ENCODE measurements around the gene DYNC1LI1. TPM values are rescaled to one million over a fixed set of nuclear protein-coding genes. Genes with fewer than 3 reads are reported as not detected.

DYNC1LI1 gene
- total and polyA plus RNA-seq, 4 donors, result 18.3 to 50.7 (median 33.5) TPM

DNA sequence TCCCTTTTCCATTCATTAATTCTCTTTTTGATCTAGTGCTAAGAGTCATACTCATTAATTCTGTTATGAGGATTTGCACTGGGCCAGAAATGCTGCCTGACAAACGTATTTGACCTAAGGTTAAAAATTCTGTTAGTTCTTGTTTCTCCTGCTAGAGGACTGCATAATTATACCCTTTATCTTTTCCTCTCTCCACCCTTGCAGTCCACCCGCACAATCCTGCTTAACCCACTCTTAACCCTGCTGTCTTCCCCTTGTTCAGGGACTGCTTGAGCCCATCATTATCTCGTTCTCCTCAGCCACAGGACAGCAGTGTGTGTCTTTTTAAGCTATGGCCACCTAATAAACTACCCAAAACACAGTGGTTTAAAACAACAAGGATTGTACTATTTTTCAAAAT is 31.1 kb upstream of the DYNC1LI1 start:
- no peak for ATAC-seq (ENCODE audit: insufficient read depth, low FRiP score)
- Histone ChIP-seq H3K36me3 (ENCODE audit: control insufficient read depth in 4 of 4, insufficient read depth in 4 of 4, low read length in 4 of 4) (no peaks in the 10 kb centered on the region), H3K27ac (ENCODE audit: low read depth in 1 of 2, low read length in 1 of 2) (no peak overlapping the region), H3K9ac (ENCODE audit: insufficient read depth in 1 of 2, low read length in 2 of 2) (no peak overlapping the region), H3K4me3 (no peak overlapping the region), H3K4me1 (ENCODE audit: control insufficient read depth in 5 of 5, insufficient read depth in 5 of 5, low read length in 5 of 5) (peaks cover 0 to 3% (median 0%) of the 10 kb centered on the region in 5 donors), H3K27me3 (ENCODE audit: control insufficient read depth in 3 of 3, insufficient read depth in 3 of 3, low read length in 2 of 3) (no peaks in the 10 kb centered on the region), H3K9me3 (ENCODE audit: control insufficient read depth in 4 of 4, insufficient read depth in 3 of 4, low read length in 3 of 4) (no peaks in the 10 kb centered on the region)
- TF ChIP-seq, protein P1, sequence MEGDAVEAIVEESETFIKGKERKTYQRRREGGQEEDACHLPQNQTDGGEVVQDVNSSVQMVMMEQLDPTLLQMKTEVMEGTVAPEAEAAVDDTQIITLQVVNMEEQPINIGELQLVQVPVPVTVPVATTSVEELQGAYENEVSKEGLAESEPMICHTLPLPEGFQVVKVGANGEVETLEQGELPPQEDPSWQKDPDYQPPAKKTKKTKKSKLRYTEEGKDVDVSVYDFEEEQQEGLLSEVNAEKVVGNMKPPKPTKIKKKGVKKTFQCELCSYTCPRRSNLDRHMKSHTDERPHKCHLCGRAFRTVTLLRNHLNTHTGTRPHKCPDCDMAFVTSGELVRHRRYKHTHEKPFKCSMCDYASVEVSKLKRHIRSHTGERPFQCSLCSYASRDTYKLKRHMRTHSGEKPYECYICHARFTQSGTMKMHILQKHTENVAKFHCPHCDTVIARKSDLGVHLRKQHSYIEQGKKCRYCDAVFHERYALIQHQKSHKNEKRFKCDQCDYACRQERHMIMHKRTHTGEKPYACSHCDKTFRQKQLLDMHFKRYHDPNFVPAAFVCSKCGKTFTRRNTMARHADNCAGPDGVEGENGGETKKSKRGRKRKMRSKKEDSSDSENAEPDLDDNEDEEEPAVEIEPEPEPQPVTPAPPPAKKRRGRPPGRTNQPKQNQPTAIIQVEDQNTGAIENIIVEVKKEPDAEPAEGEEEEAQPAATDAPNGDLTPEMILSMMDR (IDR thresholded peaks at IDR 0.05; ENCODE audit: control extremely low read depth, extremely low read depth), result no peak
- WGBS, 2 donors, result 78 to 87% methylated on average over 3 of the region's 3 CpGs
- no peak for DNase-seq

DNA sequence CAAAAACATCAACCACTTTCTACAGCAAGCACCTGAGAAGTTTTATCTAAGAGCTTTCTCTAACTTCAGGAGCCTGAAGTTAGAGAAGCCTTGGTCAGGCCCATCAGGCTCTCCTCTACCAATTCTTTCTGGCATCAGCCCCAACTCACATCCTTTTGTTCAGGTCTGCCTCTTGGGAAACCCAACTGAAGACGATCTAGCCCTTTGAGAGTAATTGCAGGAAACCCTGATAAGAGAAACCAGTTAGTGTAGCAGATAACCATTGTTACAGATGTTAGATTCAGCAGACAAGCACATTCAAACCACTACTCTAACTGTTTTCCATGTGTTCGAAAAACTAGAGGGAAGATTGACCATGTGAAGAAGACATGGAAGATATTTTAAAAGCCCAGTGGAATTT is 27.0 kb upstream of the DYNC1LI1 start:
- Histone ChIP-seq H3K4me1 (ENCODE audit: control insufficient read depth in 5 of 5, insufficient read depth in 5 of 5, low read length in 5 of 5) (peaks cover 0 to 16% (median 4%) of the 10 kb centered on the region in 5 donors), H3K27ac (ENCODE audit: low read depth in 1 of 2, low read length in 1 of 2) (no peak overlapping the region), H3K9ac (ENCODE audit: insufficient read depth in 1 of 2, low read length in 2 of 2) (no peak overlapping the region), H3K27me3 (ENCODE audit: control insufficient read depth in 3 of 3, insufficient read depth in 3 of 3, low read length in 2 of 3) (no peaks in the 10 kb centered on the region), H3K36me3 (ENCODE audit: control insufficient read depth in 4 of 4, insufficient read depth in 4 of 4, low read length in 4 of 4) (no peaks in the 10 kb centered on the region), H3K4me3 (no peak overlapping the region), H3K9me3 (ENCODE audit: control insufficient read depth in 4 of 4, insufficient read depth in 3 of 4, low read length in 3 of 4) (no peaks in the 10 kb centered on the region)
- no peak for ATAC-seq (ENCODE audit: insufficient read depth, low FRiP score)
- TF ChIP-seq, protein P1 (IDR thresholded peaks at IDR 0.05; ENCODE audit: control extremely low read depth, extremely low read depth), result no peak
- WGBS, 2 donors, result 50 to 56% methylated on average over 2 of the region's 2 CpGs
- no peak for DNase-seq

DNA sequence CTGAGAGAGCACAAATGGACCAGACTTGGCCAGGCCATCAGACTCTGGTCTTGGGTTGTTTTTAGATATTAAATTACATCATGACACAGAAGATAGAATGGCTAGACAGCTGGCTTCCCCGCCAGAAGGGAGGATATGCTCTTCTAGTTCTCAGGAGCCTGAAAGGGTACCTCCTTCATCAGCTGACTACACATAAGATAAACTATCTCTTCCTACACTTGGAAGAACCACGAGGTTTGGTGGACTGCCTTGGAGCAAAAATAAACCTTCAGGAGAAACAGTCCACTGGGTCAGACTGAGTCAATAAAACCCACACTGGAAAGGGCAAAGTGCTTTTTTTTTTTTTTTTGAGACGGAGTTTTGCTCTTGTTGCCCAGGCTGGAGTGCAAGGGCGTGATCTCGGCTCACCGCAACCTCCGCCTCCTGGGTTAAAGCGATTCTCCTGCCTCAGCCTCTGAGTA is 26.3 kb upstream of the DYNC1LI1 start:
- Histone ChIP-seq H3K4me1 (ENCODE audit: control insufficient read depth in 5 of 5, insufficient read depth in 5 of 5, low read length in 5 of 5) (peaks cover 0 to 16% (median 4%) of the 10 kb centered on the region in 5 donors), H3K4me3 (no peak overlapping the region), H3K27me3 (ENCODE audit: control insufficient read depth in 3 of 3, insufficient read depth in 3 of 3, low read length in 2 of 3) (no peaks in the 10 kb centered on the region), H3K36me3 (ENCODE audit: control insufficient read depth in 4 of 4, insufficient read depth in 4 of 4, low read length in 4 of 4) (no peaks in the 10 kb centered on the region), H3K27ac (ENCODE audit: low read depth in 1 of 2, low read length in 1 of 2) (no peak overlapping the region), H3K9ac (ENCODE audit: insufficient read depth in 1 of 2, low read length in 2 of 2) (no peak overlapping the region), H3K9me3 (ENCODE audit: control insufficient read depth in 4 of 4, insufficient read depth in 3 of 4, low read length in 3 of 4) (no peaks in the 10 kb centered on the region)
- TF ChIP-seq, protein P1 (IDR thresholded peaks at IDR 0.05; ENCODE audit: control extremely low read depth, extremely low read depth), result no peak
- 69 to 80% methylated on average over 8 of the region's 8 CpGs for WGBS, 2 donors
- ATAC-seq (ENCODE audit: insufficient read depth, low FRiP score) (no peak), DNase-seq (peak in 2 of 3 donors; percentile 6 to 37)
